Right lobe of liver (tissue), 4 donors: ENCODE data around the gene NME9.

Experiments
- CTCF ChIP-seq, 4 donors: fragments of 200-600 bp in 3 of 4; fragments of 450-650 bp in 1 of 4; IDR thresholded peaks; one replicate each; pipeline versions ENCODE4 v1.5.1 to v1.8.0; 2016 to 2022; ENCODE audit warnings: antibody characterized with exemption in 4 of 4, mild to moderate bottlenecking in 2 of 4
- POLR2A ChIP-seq: fragments of 450-650 bp; IDR thresholded peaks from one replicate; pipeline ENCODE4 v1.6.1; 2017; ENCODE audit warnings: antibody characterized with exemption, mild to moderate bottlenecking
- donor health status: DM: no; HTN: no; CAD: no.
- donor health status: DM: no; HTN: no; CAD: no.
- donor health status: DM: no; HTN: yes; CAD: no.

- TF ChIP-seq CTCF (IDR thresholded peaks at IDR 0.05): no peak
- no peak for TF ChIP-seq POLR2A
These were observed 15.1 kb upstream of the NME9 start for GRCh38 chr3:138344754-138345153.
